Raji (cell line): Measurements from ENCODE around the gene TMEM218.

Experiments used
- POLR2A ChIP-seq: IDR thresholded peaks from 2 replicates; pipeline ENCODE4 v1.6.1; 2011; ENCODE audit warnings: low read depth, low read length, control low read depth; ENCODE audit not compliant: insufficient read depth

Gene TMEM218

DNA sequence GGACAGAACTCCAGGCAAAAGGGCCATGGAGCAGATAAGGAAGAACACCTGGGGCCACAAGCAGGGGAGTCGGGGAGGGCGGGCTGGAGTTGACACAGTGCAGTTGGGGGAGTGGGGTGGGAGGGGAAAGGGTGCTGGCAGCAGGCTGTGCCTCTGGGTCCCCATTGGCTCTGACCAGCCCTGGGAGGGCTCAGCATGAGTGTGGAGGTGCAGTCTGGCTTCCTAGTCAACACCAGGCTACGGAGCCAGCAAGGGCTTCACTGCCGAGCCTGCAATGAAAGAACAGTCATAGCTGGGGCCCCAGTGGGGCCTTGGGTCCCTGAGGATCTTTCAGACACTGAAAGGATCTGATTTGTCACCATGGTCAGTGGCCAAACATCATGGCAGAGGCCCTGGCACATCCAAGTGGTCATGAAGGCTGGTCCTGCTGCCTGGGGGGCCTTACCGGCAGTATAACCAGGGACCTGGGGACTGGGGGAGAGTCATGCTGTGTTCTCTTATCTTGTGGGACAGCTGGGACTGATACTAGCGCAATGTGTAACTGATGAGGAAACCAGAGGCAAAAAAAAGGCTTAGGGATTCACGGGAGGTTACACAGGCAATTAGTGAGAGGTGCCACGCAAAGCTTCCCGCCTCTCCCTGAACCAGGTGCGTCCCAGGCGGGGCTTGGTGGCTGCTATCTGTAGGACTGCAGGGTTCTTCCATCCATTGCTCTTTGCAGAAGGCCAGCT is 36.8 kb downstream of the TMEM218 start:
- no peak for TF ChIP-seq POLR2A

- TF ChIP-seq POLR2A: no peak
These were observed 37.6 kb downstream of the TMEM218 start for GRCh38 chr11:125073616-125074483.

GRCh38 chr11:125072961-125073590 is 38.4 kb downstream of the TMEM218 start:
- TF ChIP-seq POLR2A: no peak

DNA sequence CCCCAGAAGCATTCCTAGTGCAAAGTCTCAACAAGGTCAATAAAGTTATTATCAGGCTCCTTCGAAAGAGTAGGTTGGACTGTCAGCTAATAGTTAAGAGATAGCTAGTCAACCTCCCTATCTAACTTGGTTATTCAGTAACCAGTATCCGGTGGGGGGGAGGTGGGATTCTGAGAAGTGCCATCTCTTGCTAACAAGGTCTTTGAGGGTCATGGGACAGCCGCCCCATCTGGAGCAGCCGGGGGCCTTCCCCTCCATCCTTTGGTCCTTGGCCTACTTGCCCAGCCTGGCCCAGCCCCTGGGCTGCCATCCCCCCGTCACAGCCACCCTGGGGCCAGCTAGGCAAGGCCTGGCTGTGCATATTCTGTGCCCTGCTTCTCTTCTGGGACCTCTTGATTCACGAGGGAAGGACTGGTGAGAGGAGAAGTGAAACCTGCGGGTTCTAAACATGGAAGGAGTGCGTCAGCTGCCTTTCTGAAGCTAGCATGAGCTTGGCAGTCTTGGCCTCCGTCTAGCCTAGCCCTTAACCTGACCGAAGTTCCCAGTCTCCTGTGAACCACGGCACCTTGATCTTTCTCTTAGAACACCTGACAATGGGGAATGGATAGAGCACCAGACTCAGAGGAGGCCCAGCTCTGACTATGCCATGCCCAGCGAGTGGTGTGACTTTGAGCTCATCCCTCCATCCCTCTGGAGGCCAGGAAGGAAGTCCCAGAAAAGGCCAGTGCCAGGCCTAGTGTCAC is 39.0 kb downstream of the TMEM218 start:
- no peak for TF ChIP-seq POLR2A

- no peak for TF ChIP-seq POLR2A
These were observed 39.6 kb downstream of the TMEM218 start for GRCh38 chr11:125071846-125072217.

GRCh38 chr11:125071435-125071834 is 40.0 kb downstream of the TMEM218 start:
- TF ChIP-seq POLR2A: no peak

DNA sequence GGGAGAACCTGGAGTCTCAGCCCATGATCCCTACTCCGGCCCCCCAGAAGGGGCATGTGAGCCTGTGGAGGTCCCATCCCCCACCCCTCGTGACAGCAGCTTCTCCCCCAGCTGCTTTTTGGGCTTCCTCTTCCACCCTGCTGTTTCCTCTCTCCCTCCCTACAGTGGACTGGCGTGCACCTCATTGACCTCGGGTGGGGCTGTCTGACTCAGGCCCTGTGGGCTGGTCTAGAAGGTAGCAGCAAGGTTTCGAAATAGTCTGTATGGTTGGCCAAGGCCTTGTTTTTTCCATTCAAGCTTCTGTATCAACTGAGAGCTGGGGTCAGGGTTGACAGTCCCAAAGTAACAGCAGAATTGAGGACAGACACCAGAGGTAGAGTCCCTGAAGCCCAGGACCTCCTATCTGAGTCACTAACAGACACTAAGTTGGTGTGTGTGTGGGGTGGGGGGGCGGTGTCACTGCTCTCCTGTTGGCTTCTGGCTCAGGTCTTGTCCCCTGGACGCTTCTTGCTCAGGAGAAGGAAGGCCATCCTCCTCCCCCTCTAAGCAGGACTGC is 40.6 kb downstream of the TMEM218 start:
- no peak for TF ChIP-seq POLR2A

DNA sequence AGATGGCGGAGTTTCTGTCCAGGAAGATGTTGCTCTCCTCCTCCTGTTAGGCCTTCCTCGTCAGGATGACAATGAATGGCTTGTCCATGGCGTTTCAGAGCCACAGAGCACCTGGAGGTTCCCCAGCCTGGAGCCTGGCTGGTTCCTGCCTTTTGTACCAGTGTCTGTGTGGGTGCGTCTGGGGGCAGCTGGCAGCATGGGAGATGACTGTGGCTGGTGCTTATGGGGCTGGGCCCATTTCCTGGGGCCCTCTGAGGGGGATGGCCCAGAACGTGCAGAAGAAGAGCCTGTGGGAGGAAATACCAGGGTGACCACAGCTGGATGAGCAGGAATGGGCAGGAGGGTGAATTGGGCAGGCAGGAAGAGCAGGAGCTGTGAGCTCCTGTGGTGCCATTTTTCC is 41.6 kb downstream of the TMEM218 start:
- TF ChIP-seq POLR2A: no peak

GRCh38 chr11:125069008-125069407 is 42.4 kb downstream of the TMEM218 start:
- no peak for TF ChIP-seq POLR2A

DNA sequence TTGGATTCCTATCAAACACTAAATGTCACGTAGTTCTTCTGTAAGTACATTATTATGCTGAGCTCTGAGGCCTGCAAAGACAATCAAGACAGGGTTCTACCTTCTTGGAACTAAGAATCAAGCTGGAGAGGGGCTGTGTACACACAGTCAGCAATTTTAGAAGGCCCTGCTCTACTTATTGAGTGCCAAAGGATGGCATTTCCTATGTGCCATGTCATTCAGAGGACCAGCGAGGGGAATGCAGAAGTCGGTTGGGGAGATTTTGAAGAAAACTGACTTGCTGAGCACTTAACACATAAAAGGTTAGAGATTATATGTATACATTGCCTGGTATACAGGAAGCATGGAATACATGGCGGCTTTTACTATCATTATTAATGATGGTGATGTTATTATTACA is 43.1 kb downstream of the TMEM218 start:
- TF ChIP-seq POLR2A: no peak

- TF ChIP-seq POLR2A: no peak
These were observed 47.4 kb downstream of the TMEM218 start for GRCh38 chr11:125064070-125064469.

GRCh38 chr11:125063429-125064043 is 47.9 kb downstream of the TMEM218 start:
- no peak for TF ChIP-seq POLR2A

- no peak for TF ChIP-seq POLR2A
These were observed 48.4 kb downstream of the TMEM218 start, which contains the start of gene SLC37A2 for GRCh38 chr11:125062931-125063428. Gene SLC37A2, plus strand, starts transcription at chr11:125063305. Its CDS starts 63 bp downstream, at chr11:125063368.
